Jurkat, Clone E6-1 (cell line): ENCODE measurements around the gene RIMOC1.

Experiments used
- DNase-seq: peaks from one replicate; pipeline ENCODE4 v3.0.0-alpha.2; 2011; ENCODE audit warnings: low read depth, low spot score
- H3K4me3 ChIP-seq: 2 replicates; pipeline ENCODE4 v1.5.1; 2011; ENCODE audit warnings: mild to moderate bottlenecking, low read length, control low read depth, moderate library complexity

RIMOC1 gene

DNA sequence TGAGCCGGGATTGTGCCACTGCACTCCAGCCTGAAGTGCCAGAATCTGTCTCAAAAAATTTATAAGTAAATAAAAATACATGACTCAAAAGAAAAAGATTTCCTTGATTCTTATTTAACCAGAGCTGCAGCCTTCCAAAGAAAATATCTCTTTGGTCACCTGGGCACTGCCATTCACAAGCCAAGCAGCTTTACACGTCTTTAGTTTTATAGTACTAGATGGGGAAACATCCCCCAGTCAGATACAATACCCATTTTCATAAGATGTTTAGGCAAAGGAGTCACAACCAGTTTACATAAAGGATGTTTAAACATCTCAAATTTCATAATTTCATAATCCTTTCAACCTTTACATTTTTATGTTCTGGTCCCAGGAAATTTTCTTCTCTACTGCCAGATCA is 20.2 kb upstream of the RIMOC1 start:
- no peak for DNase-seq

DNA sequence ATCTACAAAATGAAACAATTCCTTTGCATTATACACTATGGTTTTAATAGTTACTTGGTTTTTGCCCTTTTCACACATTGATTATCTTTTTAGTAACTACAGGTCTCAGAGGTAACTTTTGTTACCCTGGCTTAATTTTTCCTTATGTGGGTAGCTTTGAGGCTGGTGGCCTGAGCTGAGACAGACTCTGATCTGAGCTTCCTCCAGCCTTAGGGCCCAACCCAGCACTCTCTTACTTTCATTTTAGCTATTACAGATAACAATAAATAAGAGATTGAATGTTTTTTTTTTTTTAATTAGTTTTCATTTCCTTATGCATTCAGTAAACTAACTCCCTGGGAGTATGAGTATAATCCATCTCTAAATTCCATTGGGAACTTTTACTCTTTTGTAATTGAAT is 18.9 kb upstream of the RIMOC1 start:
- DNase-seq: no peak

More for the DNA sequence above, 20.2 kb upstream of the RIMOC1 start:
- H3K4me3 ChIP-seq: no peak overlapping the region

DNA sequence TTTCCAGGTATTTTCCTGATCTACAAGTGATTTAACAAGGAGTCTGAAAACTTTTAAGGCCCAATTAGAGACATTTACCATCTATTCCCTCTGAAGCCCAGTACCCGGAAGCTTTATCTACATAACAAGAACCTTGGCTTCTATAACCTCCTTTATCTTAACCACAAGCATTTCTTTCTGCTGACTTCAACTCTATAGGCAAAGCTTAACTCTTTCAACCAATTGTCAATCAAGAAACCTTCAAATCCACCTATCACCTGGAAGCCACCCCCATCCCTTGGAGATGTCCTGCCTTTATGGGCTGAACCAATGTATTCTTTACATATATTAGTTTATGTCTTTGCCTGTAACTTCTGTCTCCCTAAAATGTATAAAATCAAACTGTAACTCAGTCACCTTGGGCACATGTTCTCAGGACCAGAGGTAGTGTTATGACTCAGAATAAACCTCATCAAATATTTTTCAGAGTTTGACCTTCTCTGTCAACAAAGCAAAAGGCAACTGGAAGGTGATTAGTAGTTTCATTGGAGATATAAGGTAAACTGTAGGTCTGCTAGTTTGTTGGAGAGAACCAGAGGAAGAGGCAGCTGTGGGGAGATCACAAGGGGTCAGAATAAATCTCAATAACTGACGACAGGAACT is 13.0 kb upstream of the RIMOC1 start:
- no peak for DNase-seq
- no peak overlapping the region for H3K4me3 ChIP-seq

More for the DNA sequence above, 18.9 kb upstream of the RIMOC1 start:
- no peak overlapping the region for H3K4me3 ChIP-seq

DNA sequence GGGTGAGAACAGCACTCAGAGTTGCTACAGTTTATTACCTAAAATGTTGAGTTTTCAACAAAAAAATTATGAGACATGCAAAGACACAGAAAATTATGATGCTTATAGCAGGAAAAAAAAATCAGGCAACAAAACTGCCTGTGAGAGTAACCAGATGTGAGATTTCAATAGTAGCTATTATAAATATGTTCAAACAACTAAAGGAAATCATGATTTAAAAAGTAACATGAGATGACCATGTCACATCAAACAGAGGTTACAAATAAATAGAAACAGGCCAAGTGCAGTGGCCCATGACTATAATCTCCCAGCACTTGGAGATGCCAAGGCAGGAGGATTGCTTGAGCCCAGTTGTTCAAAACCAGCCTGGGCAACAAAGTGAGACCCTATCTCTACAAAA is 12.1 kb upstream of the RIMOC1 start:
- no peak overlapping the region for H3K4me3 ChIP-seq
- no peak for DNase-seq

DNA sequence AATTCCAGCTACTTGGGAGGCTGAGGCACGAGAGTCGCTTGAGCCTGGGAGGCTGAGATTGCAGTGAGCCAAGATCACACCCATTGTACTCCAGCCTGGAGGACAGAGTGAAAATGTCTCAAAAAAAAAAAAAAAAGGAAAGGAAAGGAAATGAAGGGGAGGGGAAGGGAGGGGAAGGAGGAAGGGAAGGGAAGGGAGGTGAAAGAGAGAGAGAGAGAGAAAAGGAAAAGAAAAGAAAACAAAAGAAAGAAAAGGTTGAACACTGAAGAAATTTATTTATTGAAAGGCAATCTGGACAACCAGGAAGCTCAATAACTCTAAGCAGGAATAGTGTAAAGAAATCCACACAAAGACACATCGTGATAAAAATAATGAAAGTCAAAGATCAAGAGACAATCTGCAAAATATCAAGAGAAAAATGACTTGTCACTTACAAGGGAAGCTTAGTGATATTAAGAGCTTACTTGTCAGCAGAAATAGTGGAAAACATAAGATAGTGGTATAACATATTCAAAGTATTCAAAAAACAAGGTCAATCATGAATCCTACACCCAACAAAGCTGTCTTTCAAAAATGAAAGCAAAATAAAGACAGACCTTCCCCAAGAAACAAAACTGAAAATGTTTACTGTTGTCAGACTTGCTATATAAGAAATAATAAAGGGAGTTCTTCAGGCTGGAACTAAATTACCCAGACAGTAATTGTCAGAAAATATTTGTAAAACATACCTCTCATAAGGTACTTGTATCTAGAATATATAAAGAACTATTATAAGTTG is 10.9 kb upstream of the RIMOC1 start:
- DNase-seq: no peak
- no peak overlapping the region for H3K4me3 ChIP-seq

DNA sequence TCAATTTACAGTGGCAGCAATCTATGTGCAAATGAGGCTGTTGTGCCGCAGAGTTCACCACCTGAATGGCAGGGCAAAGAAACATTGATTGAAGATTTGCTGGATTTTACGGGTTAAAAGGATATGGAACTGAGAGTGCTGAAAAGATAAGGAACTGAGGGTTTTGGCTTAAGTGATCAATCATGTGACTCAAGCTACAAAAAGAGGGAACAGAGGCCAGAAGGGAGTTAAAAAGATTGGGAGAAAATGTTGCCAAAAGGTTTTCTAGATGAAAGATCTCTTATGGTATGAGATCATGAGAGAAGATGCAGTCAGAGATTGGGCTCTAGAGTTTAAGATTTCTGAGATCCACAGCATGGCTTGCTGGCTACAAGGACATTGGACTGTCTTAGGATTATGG is 7.9 kb upstream of the RIMOC1 start:
- H3K4me3 ChIP-seq: no peak overlapping the region

DNA sequence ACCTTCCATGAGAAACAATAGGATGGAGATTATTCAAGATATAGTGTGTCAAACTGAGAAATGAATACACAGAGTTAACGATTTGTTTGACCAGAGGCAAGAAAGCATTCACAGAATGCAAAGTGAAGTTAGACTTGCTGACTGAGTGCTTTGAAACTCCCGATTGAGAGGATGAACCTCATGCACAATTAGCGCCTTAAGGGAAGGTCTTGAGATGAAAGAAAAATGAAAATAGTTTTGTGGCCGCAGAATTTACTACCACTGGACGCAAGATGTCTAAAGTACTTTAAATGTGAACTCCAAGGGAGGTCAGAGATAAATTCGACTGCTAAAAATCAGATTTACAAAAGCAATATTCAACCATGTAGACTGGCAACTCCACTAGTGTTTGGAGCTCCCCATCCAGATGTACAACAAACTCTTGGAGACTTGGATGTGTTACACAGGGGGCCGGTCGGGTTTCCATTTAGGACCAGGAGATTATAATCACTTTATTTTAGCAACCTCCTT is 707 bp upstream of the RIMOC1 start:
- no peak for DNase-seq
- H3K4me3 ChIP-seq: peak overlapping the region; percentile 81

More for the DNA sequence above, 7.9 kb upstream of the RIMOC1 start:
- no peak for DNase-seq

DNA sequence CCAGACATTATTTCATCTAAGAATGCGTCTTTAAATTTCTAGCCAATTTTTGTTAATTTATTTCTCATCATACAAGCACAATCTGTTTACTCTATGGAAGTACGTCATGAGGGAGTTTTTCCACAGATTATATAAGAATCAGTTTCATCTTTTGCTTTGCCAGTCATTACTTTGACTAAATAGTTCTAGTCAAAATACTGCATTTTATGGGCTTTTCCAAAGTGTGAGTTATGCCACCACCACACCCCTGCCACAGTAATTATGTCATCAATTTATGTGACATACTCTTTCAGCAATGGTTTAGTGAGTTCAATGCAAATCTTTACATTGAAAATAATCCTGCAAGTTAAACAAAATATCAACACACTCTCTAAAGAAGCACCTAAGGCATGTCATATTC is 2.0 kb downstream of the RIMOC1 start:
- no peak for DNase-seq
- H3K4me3 ChIP-seq: no peak overlapping the region

DNA sequence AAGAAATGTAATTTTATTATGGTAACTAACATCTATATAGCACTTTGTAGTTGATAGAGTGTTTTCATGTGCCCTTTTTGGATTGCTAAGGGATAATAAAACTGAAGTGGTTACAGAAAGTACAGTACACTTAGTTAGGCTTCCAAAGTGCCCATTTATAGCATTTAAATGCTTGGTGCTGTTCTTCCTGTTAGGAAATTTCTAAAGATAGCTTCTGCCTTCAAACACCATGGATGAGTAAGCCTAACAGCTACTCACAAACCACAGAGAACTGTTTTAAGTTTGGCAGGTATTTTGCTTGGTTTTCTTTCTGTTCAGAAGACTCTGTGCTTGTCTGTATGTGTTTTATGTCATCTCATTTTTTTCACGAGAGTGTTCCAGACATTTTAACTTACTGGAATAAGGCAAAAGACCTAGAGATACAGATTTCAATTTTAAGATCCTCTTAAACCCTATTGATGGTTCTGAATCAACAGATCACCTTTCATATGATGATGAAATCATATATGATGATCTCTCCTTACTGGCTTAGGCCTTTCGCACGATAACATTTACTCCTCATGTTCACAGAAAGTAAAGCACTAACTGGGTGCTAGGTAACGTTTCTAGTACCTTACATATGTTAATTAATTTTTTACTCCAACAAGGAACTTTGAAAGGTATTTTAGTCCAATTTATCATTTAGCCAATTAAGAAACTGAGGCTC is 4.4 kb downstream of the RIMOC1 start:
- no peak overlapping the region for H3K4me3 ChIP-seq
- DNase-seq: no peak

DNA sequence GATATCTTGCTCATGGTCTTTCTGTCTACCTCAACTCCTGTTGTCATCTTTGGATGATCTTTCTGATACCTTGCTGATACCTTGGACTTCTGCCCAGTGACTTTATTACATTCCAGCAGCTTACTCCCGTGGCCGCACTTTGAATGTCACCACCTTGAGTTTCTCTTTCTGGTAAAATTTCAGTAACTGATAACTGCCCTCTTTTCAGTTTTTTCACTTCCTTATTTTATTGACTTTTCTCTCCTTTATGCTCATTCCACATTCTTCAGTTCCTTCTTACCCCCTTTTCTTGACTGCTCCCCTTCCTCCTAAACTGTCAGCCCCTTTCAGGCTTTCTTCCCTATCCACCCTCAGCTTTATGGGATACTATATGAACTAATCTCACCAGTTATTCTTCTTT is 14.0 kb downstream of the RIMOC1 start:
- DNase-seq: no peak
- H3K4me3 ChIP-seq: no peak overlapping the region

DNA sequence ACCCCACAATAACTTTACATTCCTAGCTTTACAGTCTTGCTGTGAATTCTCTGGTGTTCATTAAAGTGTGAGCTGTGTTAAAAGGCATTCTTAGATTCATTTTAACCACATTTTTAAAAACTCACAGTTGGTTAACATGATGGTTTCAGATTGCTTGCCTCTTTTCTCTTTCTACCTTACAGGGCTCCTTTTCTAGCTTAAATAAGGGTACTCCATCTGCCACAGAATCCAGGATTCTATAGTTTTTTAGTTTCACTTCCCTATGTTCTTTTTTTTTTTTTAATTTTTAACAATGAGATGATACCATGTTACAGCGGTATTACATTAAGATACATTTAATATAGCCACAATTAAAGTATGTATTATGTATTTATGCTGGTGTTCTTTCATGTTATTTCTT is 17.0 kb downstream of the RIMOC1 start:
- no peak for DNase-seq
- H3K4me3 ChIP-seq: no peak overlapping the region

DNA sequence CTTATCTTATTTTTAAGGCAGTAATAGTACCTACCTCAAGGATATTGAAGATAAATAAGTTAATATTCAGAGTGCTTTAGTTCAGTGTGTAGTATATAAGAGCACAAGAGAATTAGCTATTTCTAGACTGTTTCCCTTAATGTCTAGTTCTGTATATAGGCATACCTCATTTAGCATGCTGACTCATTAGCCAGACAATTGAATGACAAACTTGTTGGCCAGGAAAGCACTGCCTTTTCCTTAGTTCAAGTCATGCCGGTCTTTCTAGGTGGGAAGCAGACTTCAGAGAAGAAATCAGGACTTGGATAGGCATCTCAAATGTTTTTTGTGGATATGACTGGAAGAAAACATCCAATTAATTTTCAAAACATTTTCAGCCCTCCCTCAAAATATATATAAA is 17.7 kb downstream of the RIMOC1 start:
- DNase-seq: no peak
- H3K4me3 ChIP-seq: no peak overlapping the region

DNA sequence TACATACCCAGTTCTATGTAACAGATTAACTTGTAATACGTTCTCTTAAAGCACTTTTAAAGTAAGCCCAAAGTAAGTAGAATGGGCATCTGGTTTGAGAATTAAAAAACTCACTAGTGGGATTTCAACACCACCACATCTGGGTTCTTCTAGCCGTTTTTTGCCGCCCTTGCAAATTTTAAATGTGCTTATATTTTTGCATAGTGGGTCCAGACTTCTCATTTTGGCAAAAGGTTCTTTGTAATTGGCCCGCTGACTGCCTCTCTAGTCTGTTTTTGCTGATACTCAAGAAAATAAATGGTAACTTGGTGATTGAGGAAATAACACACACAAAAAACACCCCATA is 20.4 kb downstream of the RIMOC1 start:
- no peak for DNase-seq
- peak overlapping the region; percentile 82 for H3K4me3 ChIP-seq

DNA sequence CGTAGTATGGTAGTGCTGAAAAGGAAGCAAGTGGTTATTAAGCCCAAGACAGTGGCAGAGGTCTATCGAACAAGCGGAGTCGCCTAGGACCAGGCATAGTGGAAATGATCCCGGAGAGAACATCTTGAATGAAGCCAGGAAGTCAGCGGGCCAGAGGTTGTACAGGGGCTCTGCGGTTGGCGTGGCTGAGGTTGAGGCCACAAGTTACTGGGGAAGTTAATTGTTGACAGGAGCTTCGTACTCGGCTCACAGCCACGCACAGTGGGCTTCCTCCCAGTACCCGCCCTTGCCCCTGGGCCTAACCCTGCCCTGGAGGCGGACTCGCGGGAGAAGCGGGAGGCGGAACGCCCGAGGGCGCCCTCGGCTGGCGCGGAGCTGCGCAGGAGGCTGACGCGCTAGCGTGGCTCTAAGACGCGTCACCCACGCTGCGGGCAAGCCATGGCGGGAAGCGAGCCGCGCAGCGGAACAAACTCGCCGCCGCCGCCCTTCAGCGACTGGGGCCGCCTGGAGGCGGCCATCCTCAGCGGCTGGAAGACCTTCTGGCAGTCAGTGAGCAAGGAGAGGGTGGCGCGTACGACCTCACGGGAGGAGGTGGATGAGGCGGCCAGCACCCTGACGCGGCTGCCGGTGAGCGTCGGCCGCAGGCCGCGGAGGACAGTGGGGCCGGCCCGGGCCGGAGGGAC is 20.9 kb downstream of the RIMOC1 start, which contains the start of gene FBXO4:
Gene FBXO4, plus strand, starts transcription at position 410 of the 683 bp plus-strand sequence. Its CDS starts 29 bp downstream, at position 439.
- DNase-seq: peak; percentile 80
- H3K4me3 ChIP-seq: peak within 1 kb of the TSS; percentile 82

DNA sequence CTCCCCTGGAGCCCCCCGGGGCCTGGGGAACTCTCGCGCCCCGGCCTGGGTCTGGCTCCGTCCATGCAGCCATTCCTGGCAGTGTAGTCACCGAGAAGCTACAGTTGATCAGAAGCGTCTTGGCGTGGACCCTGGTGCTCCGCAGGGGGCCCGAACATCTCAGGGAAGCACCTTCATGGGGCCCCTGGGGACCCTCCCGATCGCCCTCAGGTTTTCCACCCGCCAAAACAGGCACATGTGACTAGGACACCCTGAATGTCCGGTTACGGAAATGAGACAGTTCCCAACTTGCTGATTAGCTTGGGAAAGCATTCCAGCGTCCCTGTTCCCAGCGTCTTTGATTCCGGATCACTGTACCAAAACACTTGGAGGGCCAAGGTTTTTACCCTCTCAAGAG is 21.4 kb downstream of the RIMOC1 start:
- peak overlapping the region; percentile 82 for H3K4me3 ChIP-seq
- DNase-seq: no peak

DNA sequence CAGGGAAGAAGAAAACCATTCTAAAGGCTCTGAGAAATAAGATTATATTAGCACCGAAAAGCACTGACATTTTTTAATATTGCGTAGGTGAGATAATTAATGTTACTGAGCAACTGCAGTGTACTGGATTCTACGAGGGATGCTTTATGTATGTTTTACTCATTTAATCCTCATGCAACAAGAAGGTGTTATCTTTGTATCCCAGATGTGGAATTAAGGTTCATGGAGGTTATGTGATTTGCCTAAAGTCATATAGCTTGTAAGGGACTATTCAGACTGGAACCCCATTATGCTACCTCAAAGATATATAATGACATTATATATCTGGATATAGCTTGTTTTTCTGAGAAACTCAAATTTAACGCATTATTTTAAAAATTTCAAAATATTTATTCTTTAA is 23.5 kb downstream of the RIMOC1 start:
- DNase-seq: no peak
- H3K4me3 ChIP-seq: no peak overlapping the region

DNA sequence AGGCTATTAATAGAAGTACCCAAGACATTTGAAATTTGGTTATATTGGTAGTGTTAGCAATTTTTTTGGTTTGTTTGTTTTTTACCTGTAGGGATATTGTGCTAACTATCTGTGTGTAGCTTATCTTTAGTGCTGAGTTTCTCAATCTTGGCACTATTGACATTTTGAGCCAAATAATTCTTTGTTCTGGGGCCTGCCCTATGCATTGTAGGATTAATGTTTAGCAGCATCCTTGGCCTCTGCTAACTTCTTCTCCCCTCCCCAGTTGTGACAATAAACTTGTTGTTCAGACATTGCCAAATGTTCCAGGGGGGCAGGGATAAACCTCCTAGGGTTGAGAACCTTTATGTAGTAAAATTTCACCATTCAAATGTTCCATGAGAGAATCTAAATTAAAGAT is 24.9 kb downstream of the RIMOC1 start:
- no peak overlapping the region for H3K4me3 ChIP-seq
- DNase-seq: no peak

DNA sequence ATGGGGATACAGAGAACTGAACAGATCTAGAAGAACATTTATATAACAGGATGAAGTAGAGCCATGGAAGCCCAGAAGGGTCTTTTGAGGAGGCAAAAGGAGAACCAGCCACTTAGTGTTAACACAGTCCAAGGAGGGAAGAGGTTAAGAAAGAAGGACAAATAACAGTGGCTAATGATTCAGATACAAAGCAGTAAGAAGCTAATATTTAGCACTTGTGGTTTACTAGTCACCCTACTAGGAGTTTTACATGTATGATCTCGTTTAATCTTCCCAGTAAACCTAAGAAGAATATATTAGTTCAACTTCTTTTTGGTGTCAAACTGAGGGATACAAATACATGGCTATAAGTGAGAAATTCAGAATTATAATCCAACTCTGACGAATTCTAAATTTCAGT is 28.6 kb downstream of the RIMOC1 start:
- no peak overlapping the region for H3K4me3 ChIP-seq
- no peak for DNase-seq

DNA sequence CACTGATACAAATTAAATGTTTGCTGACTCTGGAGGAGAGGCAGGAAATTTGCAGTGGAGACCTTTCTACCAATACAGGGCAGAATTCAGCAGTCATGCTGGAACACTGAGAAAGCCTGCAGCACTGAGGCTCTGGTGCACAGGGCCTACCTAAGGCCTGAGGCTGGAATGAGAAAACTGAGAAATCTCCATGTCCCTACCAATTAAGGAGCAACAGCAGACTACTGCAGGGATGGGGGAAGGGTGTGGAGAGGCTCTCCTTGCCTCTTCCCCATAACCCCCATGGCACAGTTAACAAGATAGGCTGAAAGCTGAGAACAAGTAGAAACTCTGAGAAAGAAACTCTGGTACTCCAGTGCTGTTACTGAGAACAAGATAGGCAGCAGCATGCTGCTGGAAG is 31.4 kb downstream of the RIMOC1 start:
- no peak for DNase-seq
- no peak overlapping the region for H3K4me3 ChIP-seq

DNA sequence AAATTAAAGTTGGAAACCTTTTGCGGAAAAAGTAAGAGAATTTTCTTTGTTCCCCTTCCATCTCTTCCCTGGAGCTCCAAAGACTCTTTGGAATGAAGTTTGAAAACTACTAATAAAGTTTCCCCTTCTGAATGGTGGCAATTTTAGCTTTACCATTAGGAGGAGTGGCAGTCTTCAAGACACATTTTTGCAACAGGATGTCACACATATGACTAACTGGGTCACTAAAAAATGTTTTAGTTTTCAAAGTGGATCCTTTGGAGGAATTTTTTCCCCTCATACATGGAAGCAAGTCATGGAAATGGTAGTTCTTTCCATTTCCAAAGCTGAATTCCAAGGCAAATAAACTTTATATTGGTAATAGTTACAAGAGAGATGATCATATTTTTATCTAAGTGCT is 36.5 kb downstream of the RIMOC1 start:
- no peak overlapping the region for H3K4me3 ChIP-seq
- DNase-seq: no peak
